H1 (cell line): ENCODE results near the gene PRKAG1. TPM values are rescaled to one million over a fixed set of nuclear protein-coding genes. Genes with fewer than 3 reads are reported as not detected.

Experiments used
- CTCF ChIA-PET: fragments of 300-600 bp; sonication (Branson Sonifier 250); formaldehyde crosslinking; loops from one replicate; lab custom pipeline; 2021; ENCODE audit not compliant: partially characterized antibody; lab: Charles Lee
- POLR2A ChIA-PET: fragments of 300-600 bp; sonication (Branson Sonifier 250); formaldehyde crosslinking; loops from one replicate; lab custom pipeline; 2021; ENCODE audit warnings: inconsistent platforms; ENCODE audit not compliant: partially characterized antibody; lab: Charles Lee
- DNase-seq, 2 experiments: peaks; one replicate each; pipeline versions ENCODE4 v3.0.0 to v3.0.0-alpha.2; 2010 to 2022; ENCODE audit warnings: low spot score in 2 of 2, low read depth in 1 of 2, mixed read lengths in 1 of 2
- FAIRE-seq: peaks from 2 replicates; lab custom pipeline; 2011; peaks lifted over from hg19 to GRCh38; lab: Jason Lieb, UNC
- H2AFZ ChIP-seq: 2 replicates; pipeline ENCODE4 v1.8.1; 2012; ENCODE audit warnings: low read length, inconsistent platforms
- H2AK5ac ChIP-seq: 2 replicates; pipeline ENCODE4 v1.6.1; 2013; ENCODE audit warnings: low read depth, low read length
- H2BK120ac ChIP-seq: replicated peaks from 2 replicates; pipeline ENCODE3; 2013; ENCODE audit warnings: low read depth, low read length, inconsistent platforms
- H2BK12ac ChIP-seq: 2 replicates; pipeline ENCODE4 v1.6.1; 2013; ENCODE audit warnings: low read depth, low read length
- H2BK15ac ChIP-seq: 2 replicates; pipeline ENCODE4 v1.6.1; 2013; ENCODE audit warnings: low read length
- H2BK20ac ChIP-seq: 2 replicates; pipeline ENCODE4 v1.6.1; 2013; ENCODE audit warnings: low read length
- H2BK5ac ChIP-seq: 2 replicates; pipeline ENCODE4 v1.6.1; 2013; ENCODE audit warnings: low read depth, low read length
- H3K14ac ChIP-seq: 2 replicates; pipeline ENCODE4 v1.6.1; 2013; ENCODE audit warnings: inconsistent platforms; ENCODE audit not compliant: insufficient read length
- H3K18ac ChIP-seq: 2 replicates; pipeline ENCODE4 v1.6.1; 2013; ENCODE audit warnings: low read length; ENCODE audit errors: extremely low read depth
- H3K23ac ChIP-seq: 2 replicates; pipeline ENCODE4 v1.6.1; 2013; ENCODE audit warnings: inconsistent platforms; ENCODE audit not compliant: insufficient read length
- H3K23me2 ChIP-seq: 2 replicates; pipeline ENCODE4 v1.6.1; 2013; ENCODE audit warnings: low read depth, low read length
- H3K27ac ChIP-seq: 2 replicates; pipeline ENCODE4 v1.6.1; 2011; ENCODE audit warnings: low read depth, low read length, inconsistent platforms
- H3K27me3 ChIP-seq, 4 experiments: replicated peaks in 1 of 4; 1 replicate in 1 of 4; 2 replicates in 3 of 4; pipeline versions ENCODE4 v1.6.1 to v1.8.1; 2011 to 2013; ENCODE audit warnings: low read length in 3 of 4, mild to moderate bottlenecking in 3 of 4, inconsistent platforms in 2 of 4, mixed read lengths in 2 of 4, moderate library complexity in 1 of 4; ENCODE audit not compliant: control insufficient read depth in 3 of 4, insufficient read depth in 3 of 4; ENCODE audit errors: extremely low read depth in 1 of 4
- H3K36me3 ChIP-seq, 4 experiments: 2 replicates each; pipeline versions ENCODE4 v1.6.1 to v1.8.1; 2011 to 2013; ENCODE audit warnings: mild to moderate bottlenecking in 4 of 4, low read length in 3 of 4, moderate library complexity in 2 of 4, control low read depth in 1 of 4, inconsistent platforms in 1 of 4; ENCODE audit not compliant: insufficient read depth in 4 of 4, control insufficient read depth in 2 of 4
- H3K4ac ChIP-seq: replicated peaks from 2 replicates; pipeline ENCODE3; 2013; ENCODE audit warnings: low read length, low read depth, mixed read lengths, inconsistent platforms; ENCODE audit not compliant: insufficient read length
- H3K4me1 ChIP-seq, 4 experiments: replicated peaks in 1 of 4; 1 replicate in 1 of 4; 2 replicates in 3 of 4; pipeline versions ENCODE4 v1.6.1 to v1.8.1; 2011 to 2013; ENCODE audit warnings: low read length in 3 of 4, inconsistent platforms in 2 of 4, mixed read lengths in 1 of 4; ENCODE audit not compliant: insufficient read depth in 4 of 4, control insufficient read depth in 3 of 4
- H3K4me2 ChIP-seq, 2 experiments: 2 replicates each; pipeline versions ENCODE4 v1.6.1 to v1.8.1; 2011 to 2013; ENCODE audit warnings: low read depth in 2 of 2, low read length in 2 of 2, control low read depth in 1 of 2, inconsistent platforms in 1 of 2, mild to moderate bottlenecking in 1 of 2; ENCODE audit not compliant: insufficient read depth in 1 of 2
- H3K4me3 ChIP-seq, 4 experiments: fragments of 200-600, 300-600 bp in 1 of 4; sonication (generic), shearing (Covaris generic), sonication (Bioruptor Twin) in 1 of 4; 2 replicates each; pipeline versions ENCODE4 v1.5.1 to v1.8.1; 2011 to 2016; ENCODE audit warnings: low read length in 4 of 4, low read depth in 3 of 4, control low read depth in 2 of 4, inconsistent platforms in 2 of 4, mild to moderate bottlenecking in 2 of 4, mixed read lengths in 1 of 4, moderate library complexity in 1 of 4; ENCODE audit not compliant: insufficient read depth in 2 of 4; ENCODE audit errors: extremely low read depth in 1 of 4
- H3K56ac ChIP-seq: replicated peaks from 2 replicates; pipeline ENCODE3; 2013; ENCODE audit warnings: low read depth, mild to moderate bottlenecking, mixed read lengths, low read length, inconsistent platforms; ENCODE audit not compliant: insufficient read length
- H3K79me1 ChIP-seq: 2 replicates; pipeline ENCODE4 v1.6.1; 2013; ENCODE audit warnings: low read depth, low read length, control low read depth
- H3K79me2 ChIP-seq, 2 experiments: 2 replicates each; pipeline versions ENCODE4 v1.6.1 to v1.8.1; 2012 to 2013; ENCODE audit warnings: low read length in 2 of 2, mild to moderate bottlenecking in 2 of 2, inconsistent platforms in 1 of 2; ENCODE audit not compliant: insufficient read depth in 2 of 2, control insufficient read depth in 1 of 2
- H3K9ac ChIP-seq, 4 experiments: replicated peaks in 1 of 4; 1 replicate in 1 of 4; 2 replicates in 3 of 4; pipeline versions ENCODE4 v1.6.1 to v1.8.1; 2011 to 2013; ENCODE audit warnings: low read depth in 3 of 4, low read length in 3 of 4, control low read depth in 2 of 4, mild to moderate bottlenecking in 2 of 4, moderate library complexity in 2 of 4, inconsistent platforms in 1 of 4; ENCODE audit errors: extremely low read depth in 1 of 4
- H3K9me3 ChIP-seq, 2 experiments: 2 replicates each; pipeline versions ENCODE4 v1.6.1 to v1.8.1; 2012 to 2013; ENCODE audit warnings: mild to moderate bottlenecking in 2 of 2, moderate library complexity in 2 of 2, control low read depth in 1 of 2, inconsistent platforms in 1 of 2, low read depth in 1 of 2, low read length in 1 of 2, mixed read lengths in 1 of 2; ENCODE audit not compliant: insufficient read depth in 2 of 2
- H4K20me1 ChIP-seq, 2 experiments: replicated peaks in 1 of 2; 2 replicates each; pipeline versions ENCODE3 to v1.8.1; 2011 to 2013; ENCODE audit warnings: inconsistent platforms in 2 of 2, low read length in 2 of 2, mild to moderate bottlenecking in 1 of 2; ENCODE audit not compliant: insufficient read depth in 2 of 2, control insufficient read depth in 1 of 2
- H4K5ac ChIP-seq: 2 replicates; pipeline ENCODE4 v1.6.1; 2013; ENCODE audit warnings: low read length, low read depth, mixed read lengths, inconsistent platforms; ENCODE audit not compliant: insufficient read length
- H4K8ac ChIP-seq: 2 replicates; pipeline ENCODE4 v1.8.0; 2013; ENCODE audit warnings: mild to moderate bottlenecking, moderate library complexity, low read length, inconsistent platforms; ENCODE audit not compliant: insufficient read depth; ENCODE audit errors: extremely low read depth
- H4K91ac ChIP-seq: replicated peaks from 2 replicates; pipeline ENCODE3; 2013; ENCODE audit warnings: low read length, mixed read lengths, inconsistent platforms; ENCODE audit not compliant: insufficient read length
- CBX8 ChIP-seq: fragments of 300-800, 300-1000 bp; sonication (generic); IDR thresholded peaks from 2 replicates; pipeline ENCODE4 v1.7.1; 2016; ENCODE audit warnings: low read depth, low read length, borderline replicate concordance
- EP300 ChIP-seq, 2 experiments: IDR thresholded peaks; 1 replicate in 1 of 2; 2 replicates in 1 of 2; pipeline ENCODE4 v1.6.1; 2011 to 2012; ENCODE audit warnings: low read depth in 2 of 2, low read length in 2 of 2, mild to moderate bottlenecking in 2 of 2, borderline replicate concordance in 1 of 2, inconsistent platforms in 1 of 2, moderate library complexity in 1 of 2
- GTF2F1 ChIP-seq: IDR thresholded peaks from 2 replicates; pipeline ENCODE4 v1.6.1; 2012; ENCODE audit warnings: low read depth, low read length, improper control_type of control experiment, borderline replicate concordance
- KDM4A ChIP-seq: IDR thresholded peaks from one replicate; pipeline ENCODE4 v1.7.1; 2012; ENCODE audit warnings: low read depth, mild to moderate bottlenecking, moderate library complexity, low read length, inconsistent platforms; ENCODE audit not compliant: severe bottlenecking
- SP4 ChIP-seq: IDR thresholded peaks from 2 replicates; pipeline ENCODE4 v1.6.1; 2012; ENCODE audit warnings: low read length, inconsistent platforms
- TAF1 ChIP-seq: IDR thresholded peaks from 2 replicates; pipeline ENCODE4 v1.6.1; 2011; ENCODE audit warnings: mild to moderate bottlenecking, low read depth, low read length
- WGBS, 2 experiments: shearing (Covaris generic) in 1 of 2; methylation state at CpG; one replicate each; pipeline versions ENCODE4 v1.1.6 to v1.1.7; 2013 to 2015; ENCODE audit warnings: low lambda C conversion rate in 2 of 2, mixed read lengths in 2 of 2, inconsistent platforms in 1 of 2, low coverage in 1 of 2, missing lambda C conversion rate in 1 of 2; ENCODE audit not compliant: insufficient replicate concordance in 2 of 2, insufficient coverage in 1 of 2, insufficient read length in 1 of 2; ENCODE audit errors: extremely low coverage in 1 of 2, missing lambda C conversion rate in 1 of 2; 5-methylcytosine and 5-hydroxymethylcytosine counted together
- polyA plus RNA-seq, 7 experiments: library from polyadenylated mRNA; depleted of rRNA in 3 of 7; stranded (reverse) in 5 of 7; unstranded in 2 of 7; fragments of >200 nt in 5 of 7; fragments of 200-250 nt in 2 of 7; gene quantifications; 1 replicate in 5 of 7; 2 replicates in 1 of 7; 4 replicates in 1 of 7; pipeline versions ENCODE4 v1.2.1 to v1.2.3, GENCODE V29; 2011 to 2013; ENCODE audit warnings: missing spikeins in 2 of 7, mixed read lengths in 2 of 7
- total RNA-seq: library from RNA; stranded (reverse); fragmentation: NEBNext Ultra II Directional; extraction: Animal tissue kit (Norgen Biotek cat#: 25700); gene quantifications from 2 replicates; pipeline ENCODE4 v1.2.1, GENCODE V29; 2021

PRKAG1 gene
- total and polyA plus RNA-seq, 2 of the 8 experiments (the other 6 are each of a cell fraction or from before 2014, with no cell fraction given): 38.6 to 57.5 TPM

- no peak overlapping the region for H4K5ac ChIP-seq
- peaks cover 7% of the 10 kb centered on the region for H3K23me2 ChIP-seq
- no peak for FAIRE-seq
- H2BK5ac ChIP-seq: no peak overlapping the region
- H3K9ac ChIP-seq: no peak overlapping the region
- POLR2A ChIA-PET: interaction anchor here (0.7 to 6.9 kb wide), 11 partner anchors 11 to 162 kb away, joined by 3 to 65 read pairs (median 4); partner anchors contain the start of genes ARF3, CACNB3, DDN and FKBP11
- H2BK12ac ChIP-seq: 0 out of 2 replicates have a peak overlapping the region, but pooled peaks have one; percentile 86
- H2BK20ac ChIP-seq: 0 out of 2 replicates have a peak overlapping the region, but pooled peaks have one; percentile 6
- H4K20me1 ChIP-seq: peaks cover 0 to 10% of the 10 kb centered on the region in 2 experiments
- H3K79me2 ChIP-seq: no peaks in the 10 kb centered on the region
- H3K56ac ChIP-seq: no peak overlapping the region
- peak overlapping the region in 1 of 4 experiments; percentile 56; a peak in 2 of 8 replicates for H3K4me3 ChIP-seq
- no peak overlapping the region for H2BK120ac ChIP-seq
- H3K23ac ChIP-seq: no peak overlapping the region
- peak overlapping the region; percentile 87 to 96; a peak in 3 of 4 replicates for H3K4me2 ChIP-seq
- H3K36me3 ChIP-seq: no peaks in the 10 kb centered on the region; a peak in 1 of 8 replicates
- no peak overlapping the region for H3K4ac ChIP-seq
- TF ChIP-seq SP4: no peak
- TF ChIP-seq EP300 (IDR thresholded peaks at IDR 0.05; ENCODE audit: borderline replicate concordance in 1 of 2, low read depth in 2 of 2, low read length in 2 of 2): no peak
- no peak for TF ChIP-seq TAF1
- TF ChIP-seq CBX8: no peak
- no peak for TF ChIP-seq KDM4A
- TF ChIP-seq GTF2F1: no peak
- TF ChIP-seq, all 59 proteins: peak for 0
- Histone ChIP-seq H3K9me3 (no peaks in the 10 kb centered on the region), H3K79me1 (no peaks in the 10 kb centered on the region), H3K4me1 (peaks cover 39 to 56% (median 46%) of the 10 kb centered on the region in 4 experiments), H4K8ac (no peak overlapping the region), H3K27me3 (peaks cover 40 to 67% (median 65%) of the 10 kb centered on the region in 4 experiments), H3K18ac (no peak overlapping the region; the same call in 1 of the 2 replicates), H3K14ac (no peak overlapping the region), H4K91ac (no peak overlapping the region), H2AFZ (no peak overlapping the region), H2AK5ac (no peak overlapping the region), H2BK15ac (peak overlapping the region; percentile 20; the same call in 1 of the 2 replicates), H3K27ac (no peak overlapping the region)
- WGBS, 2 experiments: 10% methylated on average over 3 of the region's 3 CpGs; no CpG with 5 or more reads in 1 of the 2 experiments
- CTCF ChIA-PET: interaction anchor here (1.0 to 40.8 kb wide), 14 partner anchors 8 to 157 kb away, joined by 3 to 1336 read pairs (median 5); partner anchors contain the start of genes ARF3, DDN and WNT1
- DNase-seq: no peak
Measured at GRCh38 chr12:48968467-48968866, 50.1 kb downstream of the PRKAG1 start.
